Panc1 (cell line): Measurements from ENCODE around the gene RASEF. TPM values are rescaled to one million over a fixed set of nuclear protein-coding genes. Genes with fewer than 3 reads are reported as not detected.

Source experiments
- ATAC-seq: fragments of 200-7000 bp; cut with Tn5 transposase; 2 replicates; pipeline ENCODE4 v1.9.1; 2020; ENCODE audit warnings: mild to moderate bottlenecking, moderate library complexity
- BruUV-seq: library from RNA; stranded (reverse); fragments of 400-500 nt; replicated peaks from 2 replicates; lab custom pipeline; 2021; lab: Mats Ljungman, UMichigan
- CTCF ChIA-PET: fragments of 300-600 bp; sonication (Branson Sonifier 250); formaldehyde crosslinking; loops from one replicate; lab custom pipeline; 2022; ENCODE audit warnings: antibody characterized with exemption; lab: Charles Lee
- POLR2A ChIA-PET: fragments of 300-600 bp; sonication (Branson Sonifier 250); formaldehyde crosslinking; loops from one replicate; lab custom pipeline; 2022; ENCODE audit warnings: antibody characterized with exemption; lab: Charles Lee
- DNase-seq: peaks from one replicate; pipeline ENCODE4 v3.0.0-alpha.2; 2010; ENCODE audit warnings: low read depth, low spot score
- H3K27ac ChIP-seq: 2 replicates; pipeline ENCODE4 v1.5.1; 2011; ENCODE audit warnings: mild to moderate bottlenecking, low read length, inconsistent platforms
- H3K27me3 ChIP-seq: fragments of 200-500 bp; sonication (Bioruptor generic); 2 replicates; pipeline ENCODE4 v1.6.0; 2014; ENCODE audit warnings: low read length, inconsistent platforms; ENCODE audit not compliant: control insufficient read depth, insufficient read depth
- H3K36me3 ChIP-seq: fragments of 200-500 bp; sonication (Bioruptor generic); 2 replicates; pipeline ENCODE4 v1.5.1; 2014; ENCODE audit warnings: inconsistent platforms, mild to moderate bottlenecking, low read length, moderate library complexity; ENCODE audit not compliant: control insufficient read depth, insufficient read depth
- H3K4me1 ChIP-seq: 2 replicates; pipeline ENCODE4 v1.5.1; 2011; ENCODE audit warnings: inconsistent platforms, mild to moderate bottlenecking, low read length, moderate library complexity; ENCODE audit not compliant: control insufficient read depth, insufficient read depth
- H3K4me3 ChIP-seq, 2 experiments: 2 replicates each; pipeline ENCODE4 v1.5.1; 2011 to 2012; ENCODE audit warnings: low read depth in 2 of 2, low read length in 2 of 2, mild to moderate bottlenecking in 2 of 2, inconsistent platforms in 1 of 2, moderate library complexity in 1 of 2
- H3K9me3 ChIP-seq: fragments of 200-500 bp; sonication (Bioruptor generic); 2 replicates; pipeline ENCODE4 v1.5.1; 2014; ENCODE audit warnings: low read depth, mild to moderate bottlenecking, inconsistent platforms, low read length, moderate library complexity; ENCODE audit not compliant: control insufficient read depth, insufficient read depth
- CTCF ChIP-seq: fragments of 450-650 bp; IDR thresholded peaks from 2 replicates; pipeline ENCODE4 v1.5.1; 2017; ENCODE audit warnings: mild to moderate bottlenecking
- POLR2AphosphoS5 ChIP-seq: IDR thresholded peaks from 2 replicates; pipeline ENCODE4 v1.6.1; 2012; ENCODE audit warnings: mild to moderate bottlenecking, low read depth, low read length, moderate library complexity
- REST ChIP-seq, 2 experiments: IDR thresholded peaks; 2 replicates each; pipeline ENCODE4 v1.6.1; 2011 to 2012; ENCODE audit warnings: low read depth in 2 of 2, control low read depth in 1 of 2, low read length in 1 of 2, mild to moderate bottlenecking in 1 of 2, moderate library complexity in 1 of 2; ENCODE audit not compliant: insufficient read depth in 1 of 2
- SIN3A ChIP-seq: IDR thresholded peaks from 2 replicates; pipeline ENCODE4 v1.6.1; 2012; ENCODE audit warnings: low read depth, mild to moderate bottlenecking, low read length, moderate library complexity, borderline replicate concordance; ENCODE audit not compliant: insufficient read depth
- TCF7L2 ChIP-seq: IDR thresholded peaks from 2 replicates; pipeline ENCODE4 v1.6.1; 2011; ENCODE audit warnings: mild to moderate bottlenecking, low read depth, low read length, inconsistent platforms
- in situ Hi-C: cut with HindIII; loops from 2 replicates; pipeline ENCODE4 v1.10.0; 2016; ENCODE audit warnings: low sequenced_read_pairs, low pct_unique_long_range_greater_than_20kb
- intact Hi-C: fragments of 100-400 bp; cut with micrococcal nuclease; formaldehyde crosslinking; loops from one replicate; pipeline ENCODE4 v1.10.0; 2022; ENCODE audit not compliant: unreplicated experiment
- total RNA-seq: library from RNA; stranded (reverse); gene quantifications from one replicate; pipeline ENCODE4 v1.2.1, GENCODE V29; 2021; ENCODE audit not compliant: unreplicated experiment

The RASEF gene
- total RNA-seq, 1 experiment from 2014 or later: 2.9 TPM

GRCh38 chr9:83109296-83109695 lies 46.4 kb upstream of the RASEF start:
- ChIA-PET CTCF (no interaction called here), POLR2A (no interaction called here)
- no peaks in the 10 kb centered on the region for H3K4me1 ChIP-seq
- TF ChIP-seq SIN3A: no peak
- no peak for TF ChIP-seq TCF7L2
- no peak for TF ChIP-seq REST (IDR thresholded peaks at IDR 0.05; ENCODE audit: insufficient read depth in 1 of 2, low read depth in 2 of 2, low read length in 1 of 2)
- TF ChIP-seq POLR2AphosphoS5: no peak
- TF ChIP-seq CTCF: no peak
- in situ Hi-C loops: no loop called here
- no peak overlapping the region for H3K27ac ChIP-seq
- H3K27me3 ChIP-seq: no peaks in the 10 kb centered on the region
- no peak for ATAC-seq
- no TSS peak for BruUV-seq
- no peaks in the 10 kb centered on the region for H3K9me3 ChIP-seq
- no peak overlapping the region for H3K4me3 ChIP-seq
- no peaks in the 10 kb centered on the region for H3K36me3 ChIP-seq
- DNase-seq: no peak
- intact Hi-C loops: no loop called here

- BruUV-seq: no TSS peak
- Histone ChIP-seq H3K4me1 (no peaks in the 10 kb centered on the region), H3K27me3 (no peaks in the 10 kb centered on the region), H3K27ac (no peak overlapping the region), H3K4me3 (no peak overlapping the region), H3K36me3 (no peaks in the 10 kb centered on the region), H3K9me3 (no peaks in the 10 kb centered on the region)
- CTCF ChIA-PET: no interaction called here
- ATAC-seq: no peak
- TF ChIP-seq POLR2AphosphoS5: no peak
- no peak for DNase-seq
- intact Hi-C loops: no loop called here
- in situ Hi-C loops: no loop called here
- POLR2A ChIA-PET: no interaction called here
These were observed 45.3 kb upstream of the RASEF start for GRCh38 chr9:83108208-83108607.

- ChIA-PET POLR2A (no interaction called here), CTCF (no interaction called here)
- TF ChIP-seq POLR2AphosphoS5 (no peak), REST (IDR thresholded peaks at IDR 0.05; ENCODE audit: insufficient read depth in 1 of 2, low read depth in 2 of 2, low read length in 1 of 2) (no peak), TCF7L2 (no peak), CTCF (no peak), SIN3A (no peak)
- intact Hi-C loops (no loop called here), in situ Hi-C loops (no loop called here)
- DNase-seq (no peak), ATAC-seq (no peak)
- no peaks in the 10 kb centered on the region for H3K9me3 ChIP-seq
- no peaks in the 10 kb centered on the region for H3K4me1 ChIP-seq
- no peak overlapping the region for H3K27ac ChIP-seq
- H3K27me3 ChIP-seq: no peaks in the 10 kb centered on the region
- no TSS peak for BruUV-seq
- H3K4me3 ChIP-seq: no peak overlapping the region
- no peaks in the 10 kb centered on the region for H3K36me3 ChIP-seq
These were observed 43.8 kb upstream of the RASEF start for GRCh38 chr9:83106772-83107171.
